Measurements from ENCODE around the gene ZNF672. TPM values are rescaled to one million over a fixed set of nuclear protein-coding genes. Genes with fewer than 3 reads are reported as not detected.

ZNF672 gene
- total and polyA plus RNA-seq, 2 of the 13 experiments (the other 11 are each of a cell fraction or from before 2014, with no cell fraction given) = 17.2 to 22.9 TPM

- TF ChIP-seq, protein P1, sequence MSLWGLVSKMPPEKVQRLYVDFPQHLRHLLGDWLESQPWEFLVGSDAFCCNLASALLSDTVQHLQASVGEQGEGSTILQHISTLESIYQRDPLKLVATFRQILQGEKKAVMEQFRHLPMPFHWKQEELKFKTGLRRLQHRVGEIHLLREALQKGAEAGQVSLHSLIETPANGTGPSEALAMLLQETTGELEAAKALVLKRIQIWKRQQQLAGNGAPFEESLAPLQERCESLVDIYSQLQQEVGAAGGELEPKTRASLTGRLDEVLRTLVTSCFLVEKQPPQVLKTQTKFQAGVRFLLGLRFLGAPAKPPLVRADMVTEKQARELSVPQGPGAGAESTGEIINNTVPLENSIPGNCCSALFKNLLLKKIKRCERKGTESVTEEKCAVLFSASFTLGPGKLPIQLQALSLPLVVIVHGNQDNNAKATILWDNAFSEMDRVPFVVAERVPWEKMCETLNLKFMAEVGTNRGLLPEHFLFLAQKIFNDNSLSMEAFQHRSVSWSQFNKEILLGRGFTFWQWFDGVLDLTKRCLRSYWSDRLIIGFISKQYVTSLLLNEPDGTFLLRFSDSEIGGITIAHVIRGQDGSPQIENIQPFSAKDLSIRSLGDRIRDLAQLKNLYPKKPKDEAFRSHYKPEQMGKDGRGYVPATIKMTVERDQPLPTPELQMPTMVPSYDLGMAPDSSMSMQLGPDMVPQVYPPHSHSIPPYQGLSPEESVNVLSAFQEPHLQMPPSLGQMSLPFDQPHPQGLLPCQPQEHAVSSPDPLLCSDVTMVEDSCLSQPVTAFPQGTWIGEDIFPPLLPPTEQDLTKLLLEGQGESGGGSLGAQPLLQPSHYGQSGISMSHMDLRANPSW (CRISPR knock-in tag; IDR thresholded peaks at IDR 0.05; ENCODE audit: borderline replicate concordance) = no peak; the same call in 1 of the 2 replicates
- peak; percentile 87; the same call in 1 of the 2 replicates for TF ChIP-seq MED13 (CRISPR knock-in tag; IDR thresholded peaks at IDR 0.05)
- TF ChIP-seq GLI4 (CRISPR knock-in tag; IDR thresholded peaks at IDR 0.05; ENCODE audit: borderline replicate concordance) = no peak
- TF ChIP-seq SUZ12 (IDR thresholded peaks at IDR 0.05; ENCODE audit: low read depth, low read length) = no peak
- TF ChIP-seq HIVEP1 (CRISPR knock-in tag; IDR thresholded peaks at IDR 0.05) = peak; percentile 49; the same call in 1 of the 2 replicates
- no peak for TF ChIP-seq SIN3A (IDR thresholded peaks at IDR 0.05; ENCODE audit: borderline replicate concordance, low read depth, low read length)
- peak; percentile 40; the same call in 1 of the 2 replicates for TF ChIP-seq STAT5B (CRISPR knock-in tag; IDR thresholded peaks at IDR 0.05)
- TF ChIP-seq ASH2L (IDR thresholded peaks at IDR 0.05; ENCODE audit: insufficient read length, low read depth, low read length) = peak; percentile 60
- TF ChIP-seq GATA4 (IDR thresholded peaks at IDR 0.05; ENCODE audit: borderline replicate concordance, low read depth) = no peak
- TF ChIP-seq ZNF749 (CRISPR knock-in tag; IDR thresholded peaks at IDR 0.05; ENCODE audit: borderline replicate concordance) = peak; percentile 87; the same call in 1 of the 2 replicates
- no peak for TF ChIP-seq ZNF672 (CRISPR knock-in tag; IDR thresholded peaks at IDR 0.05)
- TF ChIP-seq THYN1 (CRISPR knock-in tag; IDR thresholded peaks at IDR 0.05; ENCODE audit: borderline replicate concordance, low read depth) = no peak
- TF ChIP-seq, protein P2, sequence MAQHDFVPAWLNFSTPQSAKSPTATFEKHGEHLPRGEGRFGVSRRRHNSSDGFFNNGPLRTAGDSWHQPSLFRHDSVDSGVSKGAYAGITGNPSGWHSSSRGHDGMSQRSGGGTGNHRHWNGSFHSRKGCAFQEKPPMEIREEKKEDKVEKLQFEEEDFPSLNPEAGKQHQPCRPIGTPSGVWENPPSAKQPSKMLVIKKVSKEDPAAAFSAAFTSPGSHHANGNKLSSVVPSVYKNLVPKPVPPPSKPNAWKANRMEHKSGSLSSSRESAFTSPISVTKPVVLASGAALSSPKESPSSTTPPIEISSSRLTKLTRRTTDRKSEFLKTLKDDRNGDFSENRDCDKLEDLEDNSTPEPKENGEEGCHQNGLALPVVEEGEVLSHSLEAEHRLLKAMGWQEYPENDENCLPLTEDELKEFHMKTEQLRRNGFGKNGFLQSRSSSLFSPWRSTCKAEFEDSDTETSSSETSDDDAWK (CRISPR knock-in tag; IDR thresholded peaks at IDR 0.05) = no peak
- TF ChIP-seq BRD4 (CRISPR knock-in tag; IDR thresholded peaks at IDR 0.05) = no peak
- no peak for TF ChIP-seq CHD2 (IDR thresholded peaks at IDR 0.05; ENCODE audit: low read depth, low read length)
- TF ChIP-seq, protein P3, sequence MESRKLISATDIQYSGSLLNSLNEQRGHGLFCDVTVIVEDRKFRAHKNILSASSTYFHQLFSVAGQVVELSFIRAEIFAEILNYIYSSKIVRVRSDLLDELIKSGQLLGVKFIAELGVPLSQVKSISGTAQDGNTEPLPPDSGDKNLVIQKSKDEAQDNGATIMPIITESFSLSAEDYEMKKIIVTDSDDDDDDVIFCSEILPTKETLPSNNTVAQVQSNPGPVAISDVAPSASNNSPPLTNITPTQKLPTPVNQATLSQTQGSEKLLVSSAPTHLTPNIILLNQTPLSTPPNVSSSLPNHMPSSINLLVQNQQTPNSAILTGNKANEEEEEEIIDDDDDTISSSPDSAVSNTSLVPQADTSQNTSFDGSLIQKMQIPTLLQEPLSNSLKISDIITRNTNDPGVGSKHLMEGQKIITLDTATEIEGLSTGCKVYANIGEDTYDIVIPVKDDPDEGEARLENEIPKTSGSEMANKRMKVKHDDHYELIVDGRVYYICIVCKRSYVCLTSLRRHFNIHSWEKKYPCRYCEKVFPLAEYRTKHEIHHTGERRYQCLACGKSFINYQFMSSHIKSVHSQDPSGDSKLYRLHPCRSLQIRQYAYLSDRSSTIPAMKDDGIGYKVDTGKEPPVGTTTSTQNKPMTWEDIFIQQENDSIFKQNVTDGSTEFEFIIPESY (CRISPR knock-in tag; IDR thresholded peaks at IDR 0.05) = no peak
- TF ChIP-seq ZBTB14 (CRISPR knock-in tag; IDR thresholded peaks at IDR 0.05) = 0 out of 2 replicates have a peak, but pooled peaks have one; percentile 3
- TF ChIP-seq ZNF75D (CRISPR knock-in tag; IDR thresholded peaks at IDR 0.05; ENCODE audit: borderline replicate concordance) = 0 out of 2 replicates have a peak, but pooled peaks have one; percentile 72
These were observed 538 bp downstream of the ZNF672 start (continued) for GRCh38 chr1:248838357-248839167.

All from HepG2 (cell line).